ENCODE measurements around the gene SCNN1B. TPM values are rescaled to one million over a fixed set of nuclear protein-coding genes. Genes with fewer than 3 reads are reported as not detected.

SCNN1B gene
- polyA plus RNA-seq, 6 donors from 2014 or later: not detected

- no peak for DNase-seq
- no peak overlapping the region for H3K4me3 Mint-ChIP-seq
- H3K27me3 Mint-ChIP-seq: peaks cover 0 to 7% (median 0%) of the 10 kb centered on the region in 3 donors
- H3K27ac Mint-ChIP-seq: no peak overlapping the region
- H3K36me3 Mint-ChIP-seq: no peaks in the 10 kb centered on the region
- H3K4me1 Mint-ChIP-seq: no peaks in the 10 kb centered on the region
- H3K9me3 Mint-ChIP-seq: peaks cover 0 to 2% (median 0%) of the 10 kb centered on the region in 7 donors
- ATAC-seq (ENCODE audit: low read depth in 2 of 2): no peak
These were observed 15.2 kb downstream of the SCNN1B start for GRCh38 chr16:23317266-23317661.

DNA sequence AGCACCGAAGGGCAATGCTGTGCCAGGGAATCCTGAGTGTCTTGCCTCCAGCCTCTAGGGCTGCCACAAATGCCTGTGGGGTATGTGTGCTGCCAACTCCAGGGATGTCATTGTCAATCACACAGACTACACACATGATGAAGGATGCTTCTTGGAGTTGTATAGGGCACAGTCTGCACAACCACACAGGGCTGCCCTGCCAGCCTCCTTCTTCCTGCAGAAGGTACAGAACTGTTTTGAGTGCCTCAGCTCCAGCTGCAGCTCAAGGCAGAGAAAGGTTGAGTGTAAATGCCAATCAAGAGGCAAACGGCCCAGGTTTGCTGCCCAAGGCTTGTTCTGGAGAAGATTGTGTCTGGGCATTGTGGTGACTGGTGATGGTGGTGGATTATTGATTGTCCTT is 15.6 kb downstream of the SCNN1B start:
- Mint-ChIP-seq H3K27me3 (peaks cover 0 to 7% (median 0%) of the 10 kb centered on the region in 3 donors), H3K36me3 (no peaks in the 10 kb centered on the region), H3K27ac (no peak overlapping the region), H3K4me3 (no peak overlapping the region), H3K9me3 (peaks cover 0 to 2% (median 0%) of the 10 kb centered on the region in 7 donors), H3K4me1 (no peaks in the 10 kb centered on the region)
- DNase-seq (no peak), ATAC-seq (ENCODE audit: low read depth in 2 of 2) (no peak)

- Mint-ChIP-seq H3K36me3 (no peaks in the 10 kb centered on the region), H3K27ac (no peak overlapping the region)
- ATAC-seq (ENCODE audit: low read depth in 2 of 2): no peak
These were observed 16.5 kb downstream of the SCNN1B start for GRCh38 chr16:23318639-23319038.

DNA sequence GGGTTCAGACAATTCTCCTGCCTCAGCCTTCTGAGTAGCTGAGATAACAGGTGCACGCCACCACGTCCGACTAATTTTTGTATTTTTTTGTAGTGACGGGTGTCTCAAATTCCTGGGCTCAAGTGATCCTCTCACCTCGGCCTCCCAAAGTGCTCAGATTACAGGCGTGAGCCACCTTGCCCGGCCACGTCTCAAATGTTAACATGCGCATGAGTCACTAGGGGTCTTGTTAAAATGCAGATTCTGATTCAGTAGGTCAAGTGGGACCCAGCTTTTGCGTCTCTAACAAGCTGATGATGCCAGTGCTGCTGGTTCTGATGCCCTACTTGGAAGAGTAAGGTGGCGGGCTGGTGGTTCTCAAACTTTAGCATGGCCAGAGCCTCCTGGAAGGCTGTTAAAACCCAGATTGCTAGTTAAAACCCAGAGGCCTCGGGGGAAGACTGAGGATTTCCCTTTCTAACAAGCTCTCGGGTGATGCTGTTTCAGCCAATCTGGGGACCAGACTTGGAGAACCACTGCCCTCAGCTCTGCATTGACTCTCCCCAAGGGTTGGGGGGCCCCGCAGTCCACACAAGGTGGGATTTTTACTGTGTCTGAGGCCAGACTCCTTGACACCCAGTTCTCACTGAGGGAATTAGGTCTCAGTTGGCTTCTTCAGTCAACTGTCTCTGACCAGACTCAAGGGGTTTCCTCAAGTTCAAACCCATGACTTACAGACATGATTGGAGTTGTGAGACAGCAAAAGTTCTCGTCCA is 17.9 kb downstream of the SCNN1B start:
- Mint-ChIP-seq H3K4me1 (no peaks in the 10 kb centered on the region), H3K36me3 (no peaks in the 10 kb centered on the region), H3K27me3 (peaks cover 0 to 12% (median 8%) of the 10 kb centered on the region in 3 donors), H3K9me3 (peaks cover 0 to 1% (median 0%) of the 10 kb centered on the region in 7 donors), H3K27ac (no peak overlapping the region), H3K4me3 (no peak overlapping the region)
- no peak for DNase-seq
- ATAC-seq (ENCODE audit: low read depth in 2 of 2): no peak

More at GRCh38 chr16:23318639-23319038, 16.5 kb downstream of the SCNN1B start:
- Mint-ChIP-seq H3K4me1 (no peaks in the 10 kb centered on the region), H3K4me3 (no peak overlapping the region), H3K9me3 (peaks cover 0 to 2% (median 0%) of the 10 kb centered on the region in 7 donors), H3K27me3 (peaks cover 0 to 7% (median 0%) of the 10 kb centered on the region in 3 donors)
- DNase-seq: no peak

GRCh38 chr16:23320693-23321092 is 18.6 kb downstream of the SCNN1B start:
- ATAC-seq (ENCODE audit: low read depth in 2 of 2): no peak
- no peaks in the 10 kb centered on the region for H3K4me1 Mint-ChIP-seq
- no peak overlapping the region for H3K27ac Mint-ChIP-seq
- H3K27me3 Mint-ChIP-seq: peaks cover 0 to 14% (median 12%) of the 10 kb centered on the region in 3 donors
- H3K36me3 Mint-ChIP-seq: no peaks in the 10 kb centered on the region
- H3K9me3 Mint-ChIP-seq: peaks cover 0 to 1% (median 0%) of the 10 kb centered on the region in 7 donors
- DNase-seq: no peak
- peak overlapping the region in 1 of 8 donors; percentile 20 for H3K4me3 Mint-ChIP-seq

DNA sequence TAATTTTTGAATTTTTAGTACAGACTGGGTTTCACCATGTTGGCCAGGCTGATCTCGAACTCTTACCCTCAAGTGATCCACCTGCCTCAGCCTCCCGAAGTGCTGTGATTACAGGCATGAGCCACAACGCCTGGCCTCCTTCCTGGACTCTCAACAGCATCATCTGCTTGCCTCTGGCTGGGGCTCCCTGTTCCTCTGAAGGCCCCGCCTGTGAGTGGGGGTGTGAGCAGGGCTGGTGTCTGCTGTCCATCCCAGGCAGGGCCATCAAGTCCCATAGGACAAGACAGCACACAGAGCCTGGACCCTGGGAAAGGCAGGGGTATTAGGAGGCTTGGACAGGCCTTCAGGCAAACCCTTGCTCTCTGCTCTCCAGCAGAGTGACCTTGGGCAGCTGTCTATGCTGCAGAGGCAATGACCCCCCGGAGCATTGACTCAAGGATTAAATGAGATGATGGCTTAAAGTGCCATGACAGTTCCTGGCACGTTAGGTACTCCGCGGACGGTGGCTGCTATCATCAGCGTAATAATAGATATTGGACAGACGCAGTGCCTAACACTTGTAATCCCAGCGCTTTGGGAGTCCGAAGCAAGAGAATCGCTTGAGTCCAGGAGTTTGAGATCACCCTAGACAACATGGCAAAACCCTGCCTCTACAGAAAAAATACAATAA is 19.2 kb downstream of the SCNN1B start:
- Mint-ChIP-seq H3K9me3 (peaks cover 0 to 1% (median 0%) of the 10 kb centered on the region in 7 donors), H3K4me3 (no peak overlapping the region), H3K27me3 (peaks cover 0 to 14% (median 12%) of the 10 kb centered on the region in 3 donors), H3K36me3 (no peaks in the 10 kb centered on the region), H3K4me1 (no peaks in the 10 kb centered on the region), H3K27ac (no peak overlapping the region)
- no peak for DNase-seq
- no peak for ATAC-seq (ENCODE audit: low read depth in 2 of 2)

DNA sequence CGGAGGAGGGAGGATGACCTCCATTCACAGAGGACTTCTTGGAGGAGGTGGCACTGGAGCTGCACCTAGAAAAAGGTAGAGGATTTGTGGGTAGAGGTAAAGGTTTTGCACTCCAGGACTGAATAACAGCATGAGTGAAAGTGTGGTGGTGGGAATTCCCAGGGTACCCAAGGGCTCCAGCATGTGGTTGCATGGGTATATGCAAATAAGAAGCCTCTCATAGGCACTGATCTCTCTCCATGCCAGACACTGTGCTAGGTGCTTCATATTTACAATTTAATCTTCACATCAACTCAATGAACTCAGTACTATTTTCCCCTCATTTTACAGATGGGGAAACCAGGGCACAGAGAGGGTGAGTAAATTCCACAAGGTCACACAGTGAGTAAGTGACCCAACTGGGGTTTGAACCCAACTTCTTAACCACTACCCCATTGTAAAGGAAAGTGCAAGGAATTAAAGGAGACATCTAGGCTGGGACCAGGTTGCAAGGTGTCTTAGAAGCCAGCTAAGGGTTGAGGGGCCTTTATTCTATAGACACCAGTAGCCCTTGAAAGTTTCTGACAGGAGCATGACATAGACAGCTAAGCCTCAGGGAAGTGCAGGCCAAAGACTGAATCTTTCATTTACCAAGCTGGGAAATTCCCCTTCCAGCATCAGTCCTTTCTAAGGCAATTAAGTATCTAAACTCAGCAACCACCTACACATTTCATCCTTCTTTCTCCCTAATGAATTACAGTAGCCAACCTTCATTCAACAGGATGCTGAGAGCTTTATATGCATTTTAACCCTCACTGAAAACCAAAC is 21.3 kb downstream of the SCNN1B start:
- Mint-ChIP-seq H3K36me3 (no peaks in the 10 kb centered on the region), H3K4me1 (no peaks in the 10 kb centered on the region), H3K9me3 (peaks cover 0 to 1% (median 0%) of the 10 kb centered on the region in 7 donors), H3K27ac (peak overlapping the region in 1 of 6 donors; percentile 52), H3K27me3 (peaks cover 0 to 18% (median 14%) of the 10 kb centered on the region in 3 donors), H3K4me3 (no peak overlapping the region)
- DNase-seq: no peak
- ATAC-seq (ENCODE audit: low read depth in 2 of 2): no peak

- Mint-ChIP-seq H3K36me3 (no peaks in the 10 kb centered on the region), H3K9me3 (peaks cover 0 to 1% (median 0%) of the 10 kb centered on the region in 7 donors), H3K27ac (no peak overlapping the region), H3K27me3 (peaks cover 0 to 15% (median 14%) of the 10 kb centered on the region in 3 donors), H3K4me3 (no peak overlapping the region), H3K4me1 (no peaks in the 10 kb centered on the region)
- DNase-seq: no peak
- ATAC-seq (ENCODE audit: low read depth in 2 of 2): no peak
These were observed 22.6 kb downstream of the SCNN1B start for GRCh38 chr16:23324727-23325126.

DNA sequence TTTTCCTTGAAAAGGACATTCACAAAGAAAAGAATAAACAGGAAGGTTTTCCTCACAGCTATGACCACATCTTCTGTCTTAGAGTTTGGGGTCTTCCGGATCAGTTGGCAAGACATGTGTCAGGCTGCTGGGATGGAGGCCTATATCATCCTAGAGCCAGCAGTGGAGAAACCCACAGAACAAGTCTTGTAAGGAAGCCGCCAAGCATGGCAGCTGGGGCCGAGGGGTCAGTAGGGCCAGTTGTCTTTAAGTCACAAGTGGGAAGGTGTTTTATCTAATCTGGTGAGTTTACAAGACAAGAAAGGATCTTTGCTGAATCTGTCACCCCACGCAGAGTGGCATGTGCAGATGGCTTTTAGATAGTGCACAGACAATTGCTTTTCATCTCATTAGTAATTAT is 25.7 kb downstream of the SCNN1B start:
- no peaks in the 10 kb centered on the region for H3K4me1 Mint-ChIP-seq
- ATAC-seq (ENCODE audit: low read depth in 2 of 2) (no peak), DNase-seq (no peak)

GRCh38 chr16:23330161-23330560 is 28.1 kb downstream of the SCNN1B start:
- peaks cover 0 to 11% (median 6%) of the 10 kb centered on the region in 3 donors for H3K27me3 Mint-ChIP-seq
- DNase-seq (no peak), ATAC-seq (ENCODE audit: low read depth in 2 of 2) (no peak)
- no peaks in the 10 kb centered on the region for H3K36me3 Mint-ChIP-seq
- H3K4me3 Mint-ChIP-seq: peak overlapping the region in 1 of 8 donors; percentile 56
- H3K27ac Mint-ChIP-seq: no peak overlapping the region
- H3K4me1 Mint-ChIP-seq: peaks cover 6 to 7% (median 6%) of the 10 kb centered on the region in 3 donors
- peaks cover 0 to 3% (median 0%) of the 10 kb centered on the region in 7 donors for H3K9me3 Mint-ChIP-seq

More for the DNA sequence above, 25.7 kb downstream of the SCNN1B start:
- no peaks in the 10 kb centered on the region for H3K36me3 Mint-ChIP-seq
- H3K4me3 Mint-ChIP-seq: no peak overlapping the region
- H3K27me3 Mint-ChIP-seq: peaks cover 0 to 20% (median 11%) of the 10 kb centered on the region in 3 donors
- H3K9me3 Mint-ChIP-seq: peaks cover 0 to 1% (median 0%) of the 10 kb centered on the region in 7 donors
- H3K27ac Mint-ChIP-seq: no peak overlapping the region

DNA sequence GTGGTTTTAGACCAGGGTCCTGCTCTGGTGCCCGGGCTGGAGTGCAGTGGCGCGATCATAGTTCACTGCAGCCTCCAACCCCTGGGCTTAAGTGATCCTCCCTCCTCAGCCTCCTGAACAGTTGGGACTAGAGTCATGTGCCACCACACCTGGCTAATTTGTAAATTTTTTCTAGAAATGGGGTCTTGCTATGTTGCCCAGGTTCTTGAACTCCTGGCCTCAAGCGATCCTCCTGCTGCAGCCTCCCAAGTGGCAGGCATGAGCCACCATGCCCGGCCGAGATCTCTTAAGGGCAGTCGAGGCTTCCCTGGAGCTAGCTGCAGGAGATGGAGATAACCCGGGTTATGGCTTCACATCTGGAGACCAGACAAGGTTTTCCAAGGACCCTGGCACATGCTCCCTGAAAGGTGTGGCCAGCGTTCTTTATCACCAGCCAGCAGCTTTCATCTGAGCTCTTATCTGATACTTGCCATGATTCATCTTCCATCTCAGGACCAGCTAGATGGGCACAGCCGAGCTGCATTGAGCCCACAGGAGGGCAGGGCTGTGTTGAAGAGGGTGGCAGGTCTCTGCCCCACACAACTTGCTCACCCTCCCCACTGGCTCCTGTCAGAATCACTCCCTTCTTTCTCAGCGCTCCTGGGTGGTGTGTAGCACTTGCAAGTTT is 28.6 kb downstream of the SCNN1B start:
- Mint-ChIP-seq H3K4me1 (peaks cover 6 to 8% (median 7%) of the 10 kb centered on the region in 3 donors), H3K27me3 (peaks cover 0 to 8% (median 6%) of the 10 kb centered on the region in 3 donors), H3K36me3 (no peaks in the 10 kb centered on the region), H3K4me3 (no peak overlapping the region), H3K9me3 (peaks cover 0 to 3% (median 0%) of the 10 kb centered on the region in 7 donors), H3K27ac (no peak overlapping the region)
- DNase-seq (no peak), ATAC-seq (ENCODE audit: low read depth in 2 of 2) (no peak)

DNA sequence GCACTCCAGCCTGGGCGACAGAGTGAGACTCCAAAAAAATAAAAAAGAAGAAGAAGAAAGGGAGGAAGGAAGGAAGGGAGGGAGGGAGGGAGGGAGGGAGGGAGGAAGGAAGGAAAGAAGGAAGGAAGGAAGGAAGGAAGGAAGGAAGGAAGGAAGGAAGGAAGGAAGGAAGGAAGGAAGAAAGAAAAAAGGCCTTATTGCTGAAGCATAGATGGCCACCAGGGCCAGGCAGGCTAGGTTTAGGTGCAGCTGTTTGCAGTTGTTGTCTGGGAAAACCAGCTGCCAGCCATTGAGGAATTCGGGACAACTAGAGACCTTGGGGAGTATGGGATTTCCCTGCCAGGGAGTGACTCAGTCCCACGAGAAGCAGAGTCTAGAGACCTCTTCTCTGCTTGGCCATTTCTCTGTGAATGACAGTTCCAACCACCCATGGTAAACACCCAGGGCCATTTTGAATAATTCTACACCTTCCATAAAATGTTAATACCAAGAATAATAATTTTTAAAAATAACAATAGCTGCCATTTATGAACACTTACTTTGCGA is 31.0 kb downstream of the SCNN1B start:
- no peak for DNase-seq
- H3K36me3 Mint-ChIP-seq: no peaks in the 10 kb centered on the region
- peaks cover 6 to 13% (median 13%) of the 10 kb centered on the region in 3 donors for H3K4me1 Mint-ChIP-seq

More for the DNA sequence above, 31.0 kb downstream of the SCNN1B start:
- H3K9me3 Mint-ChIP-seq: peaks cover 0 to 2% (median 0%) of the 10 kb centered on the region in 7 donors
- no peak overlapping the region for H3K27ac Mint-ChIP-seq
- no peak for ATAC-seq (ENCODE audit: low read depth in 2 of 2)
- no peak overlapping the region for H3K4me3 Mint-ChIP-seq
- peaks cover 0 to 11% (median 3%) of the 10 kb centered on the region in 3 donors for H3K27me3 Mint-ChIP-seq
